Endothelial cell of umbilical vein (primary cell): ENCODE measurements around the gene USH2A. TPM values are rescaled to one million over a fixed set of nuclear protein-coding genes. Genes with fewer than 3 reads are reported as not detected.

Source experiments
- BruUV-seq: library from RNA; stranded (reverse); fragments of 400-500 nt; replicated peaks from 2 replicates; lab custom pipeline; 2021; lab: Mats Ljungman, UMichigan
- CTCF ChIA-PET: fragments of 300-600, 350-600 bp; sonication (Branson Sonifier 250); formaldehyde crosslinking; loops from one replicate; lab custom pipeline; 2021; ENCODE audit warnings: antibody characterized with exemption, inconsistent platforms; lab: Charles Lee
- POLR2A ChIA-PET: fragments of 300-600, 350-600 bp; sonication (Branson Sonifier 250); formaldehyde crosslinking; loops from one replicate; lab custom pipeline; 2021; ENCODE audit warnings: antibody characterized with exemption, inconsistent platforms; lab: Charles Lee
- DNase-seq: peaks from one replicate; pipeline ENCODE4 v3.0.0-alpha.2; 2011; ENCODE audit warnings: low read depth, low spot score
- FAIRE-seq: peaks from 2 replicates; lab custom pipeline; 2011; peaks lifted over from hg19 to GRCh38; lab: Jason Lieb, UNC
- H2AFZ ChIP-seq: 2 replicates; pipeline ENCODE4 v1.6.0; 2012; ENCODE audit warnings: low read depth, low read length, control low read depth, inconsistent platforms
- H3K27ac ChIP-seq: 2 replicates; pipeline ENCODE4 v1.5.1; 2011; ENCODE audit warnings: low read depth, mild to moderate bottlenecking, control low read depth, low read length, moderate library complexity; ENCODE audit not compliant: insufficient read depth
- H3K27me3 ChIP-seq, 2 experiments: 2 replicates each; pipeline versions ENCODE4 v1.6.0 to v1.6.1; 2011; ENCODE audit warnings: low read length in 2 of 2, mixed read lengths in 1 of 2; ENCODE audit not compliant: control insufficient read depth in 2 of 2, insufficient read depth in 2 of 2
- H3K36me3 ChIP-seq, 2 experiments: 2 replicates in 1 of 2; 3 replicates in 1 of 2; pipeline ENCODE4 v1.5.1; 2011; ENCODE audit warnings: low read length in 2 of 2, mild to moderate bottlenecking in 1 of 2, moderate library complexity in 1 of 2; ENCODE audit not compliant: control insufficient read depth in 2 of 2, insufficient read depth in 2 of 2; ENCODE audit errors: extremely low read depth in 1 of 2
- H3K4me1 ChIP-seq: 3 replicates; pipeline ENCODE4 v1.5.1; 2011; ENCODE audit warnings: mild to moderate bottlenecking, low read length; ENCODE audit not compliant: control insufficient read depth, insufficient read depth; ENCODE audit errors: extremely low read depth
- H3K4me2 ChIP-seq: 2 replicates; pipeline ENCODE4 v1.6.1; 2011; ENCODE audit warnings: low read length, control low read depth, mixed read lengths; ENCODE audit not compliant: insufficient read depth
- H3K4me3 ChIP-seq, 3 experiments: fragments of 200-600 bp in 1 of 3; sonication (generic), shearing (Covaris generic) in 1 of 3; replicated peaks in 1 of 3; 2 replicates each; pipeline ENCODE4 v1.5.1; 2011 to 2016; ENCODE audit warnings: control low read depth in 3 of 3, low read length in 3 of 3, mild to moderate bottlenecking in 2 of 3, inconsistent platforms in 1 of 3, low read depth in 1 of 3, moderate library complexity in 1 of 3; ENCODE audit not compliant: insufficient read depth in 1 of 3
- H3K79me2 ChIP-seq: 2 replicates; pipeline ENCODE4 v1.6.0; 2012; ENCODE audit warnings: low read length, inconsistent platforms; ENCODE audit not compliant: control insufficient read depth, insufficient read depth
- H3K9ac ChIP-seq: replicated peaks from 2 replicates; pipeline ENCODE3; 2011; ENCODE audit warnings: low read length, control low read depth; ENCODE audit not compliant: insufficient read depth; ENCODE audit errors: extremely low read depth
- H3K9me1 ChIP-seq: replicated peaks from 3 replicates; pipeline ENCODE4 v1.6.0; 2011; ENCODE audit warnings: mild to moderate bottlenecking, low read length; ENCODE audit not compliant: control insufficient read depth, insufficient read depth; ENCODE audit errors: extremely low read depth
- H3K9me3 ChIP-seq: replicated peaks from 2 replicates; pipeline ENCODE4 v1.5.1; 2012; ENCODE audit warnings: low read length, inconsistent platforms; ENCODE audit not compliant: control insufficient read depth, insufficient read depth
- H4K20me1 ChIP-seq: replicated peaks from 2 replicates; pipeline ENCODE3; 2011; ENCODE audit warnings: mild to moderate bottlenecking, low read length; ENCODE audit not compliant: control insufficient read depth, insufficient read depth; ENCODE audit errors: extremely low read depth
- EZH2 ChIP-seq: IDR thresholded peaks from 2 replicates; pipeline ENCODE4 v1.6.1; 2012; ENCODE audit warnings: borderline replicate concordance, low read depth, mild to moderate bottlenecking, moderate library complexity, low read length, inconsistent platforms; ENCODE audit not compliant: severe bottlenecking
- FOS ChIP-seq: IDR thresholded peaks from 2 replicates; pipeline ENCODE4 v1.6.1; 2011; ENCODE audit warnings: mild to moderate bottlenecking, low read length, moderate library complexity, borderline replicate concordance; ENCODE audit not compliant: insufficient read depth
- GATA2 ChIP-seq: IDR thresholded peaks from 2 replicates; pipeline ENCODE4 v1.7.0; 2011; ENCODE audit warnings: low read depth, mild to moderate bottlenecking, moderate library complexity, mixed read lengths, low read length; ENCODE audit not compliant: insufficient read length, insufficient read depth
- JUN ChIP-seq: IDR thresholded peaks from 2 replicates; pipeline ENCODE4 v1.6.1; 2011; ENCODE audit warnings: borderline replicate concordance, low read depth; ENCODE audit not compliant: insufficient read length, insufficient read depth
- MAX ChIP-seq: IDR thresholded peaks from 2 replicates; pipeline ENCODE4 v1.6.1; 2011; ENCODE audit not compliant: insufficient read depth, insufficient read length
- MYC ChIP-seq: IDR thresholded peaks from one replicate; pipeline ENCODE4 v1.6.1; 2011; ENCODE audit warnings: mild to moderate bottlenecking, low read depth, low read length
- POLR2A ChIP-seq: IDR thresholded peaks from 2 replicates; pipeline ENCODE4 v1.6.1; 2012; ENCODE audit warnings: low read depth, mild to moderate bottlenecking, control low read depth, low read length
- POLR2AphosphoS5 ChIP-seq: IDR thresholded peaks from 2 replicates; pipeline ENCODE4 v1.6.1; 2012; ENCODE audit warnings: low read depth, mild to moderate bottlenecking, control low read depth, low read length, moderate library complexity; ENCODE audit not compliant: insufficient read depth
- dilution Hi-C: fragments of 300-500 bp; cut with MboI; formaldehyde crosslinking; loops from one replicate; pipeline ENCODE4 v1.15.0; 2019; ENCODE audit warnings: low sequenced_read_pairs; ENCODE audit not compliant: extremely low pct_ligation_motif_present
- intact Hi-C: fragments of 100-400 bp; cut with micrococcal nuclease; formaldehyde crosslinking; loops from one replicate; pipeline ENCODE4 v1.10.0; 2022
- polyA plus RNA-seq, 4 experiments: library from polyadenylated mRNA; depleted of rRNA in 3 of 4; stranded (reverse) in 3 of 4; unstranded in 1 of 4; fragments of >200 nt; gene quantifications; 2 replicates each; pipeline versions ENCODE4 v1.2.1 to v1.2.3, GENCODE V29; 2011 to 2012; ENCODE audit warnings: missing spikeins in 1 of 4
- total RNA-seq: library from RNA; stranded (reverse); gene quantifications from 2 replicates; pipeline ENCODE4 v1.2.3, GENCODE V29; 2021
- TF ChIP-seq, protein P1 (sequence below), 2 donors: IDR thresholded peaks; 1 replicate in 1 of 2; 2 replicates in 1 of 2; pipeline ENCODE4 v1.5.1; 2011; ENCODE audit warnings: low read length in 2 of 2, mild to moderate bottlenecking in 2 of 2, moderate library complexity in 2 of 2, control low read depth in 1 of 2, inconsistent platforms in 1 of 2, low read depth in 1 of 2; ENCODE audit not compliant: insufficient read depth in 1 of 2; ENCODE audit errors: extremely low read depth in 1 of 2

Gene USH2A
- total and polyA plus RNA-seq, 2 donors (not counting 3 experiments of a cell fraction or from before 2014, with no cell fraction given), result not detected

DNA sequence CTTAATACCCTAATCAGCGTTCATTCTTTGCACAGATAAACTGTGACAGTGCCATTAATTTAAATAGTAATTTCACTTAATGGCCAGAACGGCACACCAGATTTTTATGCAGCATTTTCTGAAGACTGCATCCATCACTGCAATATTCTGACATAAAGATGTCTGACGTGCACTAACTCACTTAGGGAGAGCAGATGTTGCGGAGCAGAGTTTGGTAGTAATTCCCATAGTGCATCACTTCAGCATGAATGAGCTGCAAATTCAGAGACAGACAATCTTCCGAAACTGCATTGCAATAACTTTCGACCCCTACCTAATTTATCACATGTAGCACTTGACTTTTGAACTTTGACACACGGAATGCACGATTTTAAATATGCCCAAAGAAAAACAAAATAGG, 630.8 kb downstream of the USH2A start:
- Histone ChIP-seq H3K9me3 (peaks cover 3% of the 10 kb centered on the region), H3K9me1 (no peaks in the 10 kb centered on the region), H3K4me1 (no peaks in the 10 kb centered on the region), H3K36me3 (no peaks in the 10 kb centered on the region), H3K79me2 (no peaks in the 10 kb centered on the region), H3K9ac (no peak overlapping the region), H4K20me1 (no peaks in the 10 kb centered on the region), H3K27ac (no peak overlapping the region), H2AFZ (no peak overlapping the region), H3K4me3 (no peak overlapping the region), H3K4me2 (no peak overlapping the region), H3K27me3 (no peaks in the 10 kb centered on the region)
- TF ChIP-seq POLR2AphosphoS5 (no peak), MAX (no peak), MYC (no peak), POLR2A (no peak), EZH2 (no peak), JUN (no peak), GATA2 (no peak), FOS (no peak)
- TF ChIP-seq, protein P1, sequence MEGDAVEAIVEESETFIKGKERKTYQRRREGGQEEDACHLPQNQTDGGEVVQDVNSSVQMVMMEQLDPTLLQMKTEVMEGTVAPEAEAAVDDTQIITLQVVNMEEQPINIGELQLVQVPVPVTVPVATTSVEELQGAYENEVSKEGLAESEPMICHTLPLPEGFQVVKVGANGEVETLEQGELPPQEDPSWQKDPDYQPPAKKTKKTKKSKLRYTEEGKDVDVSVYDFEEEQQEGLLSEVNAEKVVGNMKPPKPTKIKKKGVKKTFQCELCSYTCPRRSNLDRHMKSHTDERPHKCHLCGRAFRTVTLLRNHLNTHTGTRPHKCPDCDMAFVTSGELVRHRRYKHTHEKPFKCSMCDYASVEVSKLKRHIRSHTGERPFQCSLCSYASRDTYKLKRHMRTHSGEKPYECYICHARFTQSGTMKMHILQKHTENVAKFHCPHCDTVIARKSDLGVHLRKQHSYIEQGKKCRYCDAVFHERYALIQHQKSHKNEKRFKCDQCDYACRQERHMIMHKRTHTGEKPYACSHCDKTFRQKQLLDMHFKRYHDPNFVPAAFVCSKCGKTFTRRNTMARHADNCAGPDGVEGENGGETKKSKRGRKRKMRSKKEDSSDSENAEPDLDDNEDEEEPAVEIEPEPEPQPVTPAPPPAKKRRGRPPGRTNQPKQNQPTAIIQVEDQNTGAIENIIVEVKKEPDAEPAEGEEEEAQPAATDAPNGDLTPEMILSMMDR (IDR thresholded peaks at IDR 0.05; ENCODE audit: extremely low read depth in 1 of 2, insufficient read depth in 1 of 2, low read depth in 1 of 2, low read length in 2 of 2), result no peak
- no peak for FAIRE-seq
- CTCF ChIA-PET, result no interaction called here
- no peak for DNase-seq
- dilution Hi-C loops (no loop called here), intact Hi-C loops (no loop called here)
- POLR2A ChIA-PET, result no interaction called here
- no TSS peak for BruUV-seq
